Stimulated activated CD4-positive, alpha-beta T cell treated with anti-CD3 and anti-CD28 coated beads, Interleukin-12 subunit alpha, Interleukin-12 subunit beta, amount 100 ng/mL, for 4 hours (primary cell): ENCODE results near the gene JAKMIP3.
"Not testable (repeated sequence)": the region's sequence is repeated elsewhere in the genome, so short reads cannot be mapped to it uniquely, and the experiment has no call there.

Experiments
- DNase-seq: peaks from one replicate; pipeline ENCODE4 v3.0.0-alpha.2; 2020

JAKMIP3 gene

DNA sequence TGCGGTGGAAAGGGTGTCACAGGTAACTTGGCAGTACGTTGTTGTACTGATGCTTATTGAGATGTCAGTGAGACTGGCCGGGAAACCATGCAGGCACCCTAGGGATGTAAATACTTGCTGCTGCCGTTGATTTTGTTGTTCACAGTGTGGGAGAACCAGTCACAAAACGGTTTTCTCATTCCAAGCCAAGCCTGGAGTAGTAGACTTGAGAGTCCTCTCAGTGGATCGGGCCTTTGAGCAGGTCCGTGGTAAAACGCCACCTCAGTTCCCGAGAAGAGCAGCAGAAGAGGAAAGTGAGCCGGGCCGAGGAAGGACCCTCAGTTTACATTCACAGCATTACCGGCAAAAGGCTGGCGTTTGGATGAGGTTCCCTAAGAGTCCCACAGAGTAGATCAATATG lies 1.1 kb downstream of the JAKMIP3 start:
- DNase-seq: no peak

- no peak for DNase-seq
These were observed 2.8 kb downstream of the JAKMIP3 start for GRCh38 chr10:132068431-132069121.

GRCh38 chr10:132069122-132069848 lies 3.5 kb downstream of the JAKMIP3 start:
- DNase-seq: no peak

GRCh38 chr10:132069849-132070182 lies 4.1 kb downstream of the JAKMIP3 start:
- DNase-seq: no peak

- no peak for DNase-seq
These were observed 5.0 kb downstream of the JAKMIP3 start for GRCh38 chr10:132070724-132071123.

DNA sequence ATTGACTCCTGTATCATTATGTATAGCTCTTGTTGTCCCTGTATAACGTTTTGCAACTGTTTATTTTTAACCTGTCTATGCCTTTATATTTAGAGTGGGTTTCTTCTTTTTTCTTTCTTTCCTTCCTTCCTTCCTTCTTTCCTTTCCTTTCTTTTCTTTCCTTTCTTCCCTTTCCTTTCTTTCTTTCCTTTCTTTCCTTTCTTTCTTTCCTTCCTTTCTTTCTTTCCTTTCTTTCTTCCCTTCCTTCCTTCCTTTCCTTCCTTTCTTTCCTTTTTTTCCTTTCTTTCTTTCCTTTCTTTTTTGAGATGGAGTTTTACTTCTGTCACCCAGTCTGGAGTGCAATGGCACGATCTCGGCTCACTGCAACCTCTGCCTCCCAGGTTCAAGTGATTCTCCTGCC lies 5.9 kb downstream of the JAKMIP3 start:
- DNase-seq: no peak

DNA sequence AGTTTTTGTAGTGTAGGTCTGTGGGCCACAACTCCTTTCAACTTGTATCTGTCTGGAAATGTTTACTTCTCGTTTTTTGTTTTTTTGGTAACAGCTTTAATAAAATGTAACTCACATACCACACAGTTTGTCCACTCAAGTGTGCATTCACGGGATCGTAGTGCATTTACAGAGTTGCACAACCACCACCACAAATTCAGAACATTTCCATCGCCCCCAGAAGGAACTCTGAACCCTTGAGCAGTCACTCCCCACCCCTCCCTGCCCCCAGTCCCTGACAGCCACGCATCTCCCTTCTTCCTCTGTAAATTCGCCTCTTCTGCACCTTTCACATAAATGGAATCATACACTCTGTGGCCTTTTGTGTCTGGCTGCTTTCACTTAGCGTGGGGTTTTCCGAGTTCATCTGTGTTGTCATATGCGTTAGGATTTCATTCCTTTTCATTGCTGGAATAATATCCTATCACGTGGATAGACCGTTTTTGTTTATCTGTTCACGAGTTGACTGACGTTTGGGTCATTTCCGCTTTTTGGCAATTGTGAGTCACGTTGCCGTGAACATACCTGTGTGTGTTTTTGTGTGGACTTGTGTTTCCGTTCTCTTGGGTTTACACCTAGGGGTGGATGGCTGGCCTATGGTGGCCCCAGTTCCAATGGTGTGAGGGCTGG lies 10.3 kb downstream of the JAKMIP3 start:
- no peak for DNase-seq

DNA sequence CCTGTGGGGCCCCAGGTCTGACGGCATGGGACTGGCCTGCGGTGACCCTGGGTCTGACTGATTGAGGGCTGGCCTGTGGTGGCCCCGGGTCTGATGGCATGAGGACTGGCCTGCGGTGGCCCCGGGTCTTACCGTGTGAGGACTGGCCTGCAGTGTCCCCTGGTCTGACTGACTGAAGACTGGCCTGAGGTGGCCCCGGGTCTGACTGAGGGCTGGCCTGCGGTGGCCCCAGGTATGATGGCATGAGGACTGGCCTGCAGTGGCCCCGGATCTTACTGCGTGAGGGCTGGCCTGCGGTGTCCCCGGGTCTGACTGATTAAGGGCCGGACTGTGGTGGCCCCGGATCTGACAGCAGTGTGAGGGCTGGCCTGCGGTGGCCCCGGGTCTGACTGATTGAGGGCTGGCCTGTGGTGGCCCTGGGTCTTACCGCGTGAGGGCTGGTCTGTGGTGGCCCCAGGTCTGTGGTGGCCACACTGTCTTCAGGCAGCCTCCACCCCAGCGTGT lies 10.9 kb downstream of the JAKMIP3 start:
- DNase-seq: no peak

DNA sequence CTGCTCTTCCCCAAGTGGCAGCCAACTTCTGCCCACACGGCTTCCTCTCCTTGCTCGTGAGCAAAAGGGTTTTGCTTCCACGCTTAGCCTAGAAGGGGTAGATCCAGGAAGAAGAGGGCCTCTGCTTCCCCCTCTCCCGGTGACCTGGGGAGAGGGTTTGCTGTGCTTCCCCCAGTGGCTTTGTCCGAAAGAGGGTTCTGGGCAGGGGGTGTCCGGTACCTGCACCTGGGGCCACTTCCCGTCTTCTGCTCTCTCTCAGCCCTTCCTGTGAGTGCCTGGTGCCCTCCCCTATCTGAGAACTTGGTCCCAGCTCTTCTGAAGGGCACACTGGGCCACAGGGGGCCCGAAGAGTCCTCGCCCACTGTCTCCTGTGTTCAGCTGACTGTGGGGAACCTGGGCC lies 11.3 kb downstream of the JAKMIP3 start:
- no peak for DNase-seq

DNA sequence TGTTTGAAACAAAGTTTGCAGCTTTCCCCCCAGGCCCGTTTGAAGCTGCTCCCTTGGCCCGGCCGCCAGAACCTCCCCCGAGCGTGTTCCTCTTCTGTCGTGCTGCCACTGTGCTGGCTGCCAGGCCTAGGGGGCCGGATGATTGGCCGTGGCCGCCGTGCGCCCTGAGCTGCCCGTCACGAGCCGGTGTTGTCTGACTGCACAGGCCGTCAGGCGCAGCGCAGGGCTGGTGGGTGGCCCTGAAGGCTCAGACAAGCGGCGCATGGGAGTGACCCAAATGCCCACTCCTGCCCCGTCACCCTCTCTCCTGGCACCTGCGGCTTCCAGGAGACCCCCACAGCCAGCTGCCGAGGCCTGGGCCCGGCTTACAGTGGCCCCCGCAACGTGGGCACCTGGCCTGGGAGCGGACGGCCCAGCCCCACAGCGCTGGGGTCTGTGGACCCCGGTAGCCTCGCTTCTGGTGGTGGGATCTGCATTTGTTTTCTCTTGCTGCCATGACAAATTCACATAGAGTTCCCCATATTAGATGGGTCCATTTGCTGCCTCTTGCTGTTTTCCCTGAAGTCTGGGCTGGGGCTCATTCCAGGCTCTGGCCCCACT lies 13.1 kb downstream of the JAKMIP3 start:
- no peak for DNase-seq

DNA sequence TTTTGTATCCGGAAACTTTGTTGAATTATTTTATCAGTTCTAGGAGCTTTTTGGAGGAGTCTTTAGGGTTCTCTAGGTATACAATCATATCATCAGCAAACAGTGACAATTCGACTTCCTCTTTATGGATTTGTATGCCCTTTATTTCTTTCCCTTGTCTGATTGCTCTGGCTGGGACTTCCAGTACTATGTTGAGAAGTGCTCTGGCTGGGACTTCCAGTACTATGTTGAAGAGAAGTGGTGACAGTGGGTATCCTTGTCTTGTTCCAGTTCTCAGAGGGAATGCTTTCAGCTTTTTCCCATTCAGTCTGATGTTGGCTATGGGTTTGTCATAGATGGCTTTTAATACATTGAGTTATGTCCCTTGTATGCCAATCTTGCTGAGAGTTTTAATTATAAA lies 18.6 kb downstream of the JAKMIP3 start:
- not testable (repeated sequence) for DNase-seq

- not testable (repeated sequence) for DNase-seq
These were observed 27.5 kb downstream of the JAKMIP3 start for GRCh38 chr10:132093236-132093635.

DNA sequence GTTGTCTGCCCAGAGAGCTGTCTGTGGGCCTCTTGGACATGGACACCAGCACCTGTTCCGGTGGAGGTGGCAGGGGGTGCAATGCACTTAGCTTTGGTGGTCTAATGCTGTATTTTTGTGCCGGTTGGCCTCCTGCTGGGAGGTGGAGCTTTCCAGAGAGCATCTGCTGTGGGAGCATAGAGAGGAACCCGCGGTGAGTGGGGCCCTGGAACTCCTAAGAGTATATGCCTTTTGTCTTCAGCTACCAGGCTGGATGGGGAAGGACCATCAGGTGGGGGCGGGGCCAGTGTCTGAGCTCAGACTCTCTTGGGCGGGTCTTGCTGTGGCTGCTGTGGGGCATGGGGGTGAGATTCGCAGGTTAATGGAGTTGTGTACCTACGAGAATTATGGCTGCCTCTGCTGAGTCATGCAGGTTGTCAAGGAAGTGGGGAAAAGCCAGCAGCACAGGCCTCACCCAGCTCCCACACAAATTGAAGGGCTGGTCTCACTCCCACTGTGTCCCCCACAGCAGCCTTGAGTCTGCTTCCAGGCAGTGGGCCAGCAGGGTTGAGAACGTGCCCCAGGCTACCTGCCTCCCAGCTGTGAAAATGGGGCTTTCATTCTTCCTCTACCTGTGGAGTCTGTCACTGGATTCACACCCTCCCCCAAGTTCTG lies 29.0 kb downstream of the JAKMIP3 start:
- DNase-seq: no peak

GRCh38 chr10:132095403-132096113 lies 29.8 kb downstream of the JAKMIP3 start:
- no peak for DNase-seq

DNA sequence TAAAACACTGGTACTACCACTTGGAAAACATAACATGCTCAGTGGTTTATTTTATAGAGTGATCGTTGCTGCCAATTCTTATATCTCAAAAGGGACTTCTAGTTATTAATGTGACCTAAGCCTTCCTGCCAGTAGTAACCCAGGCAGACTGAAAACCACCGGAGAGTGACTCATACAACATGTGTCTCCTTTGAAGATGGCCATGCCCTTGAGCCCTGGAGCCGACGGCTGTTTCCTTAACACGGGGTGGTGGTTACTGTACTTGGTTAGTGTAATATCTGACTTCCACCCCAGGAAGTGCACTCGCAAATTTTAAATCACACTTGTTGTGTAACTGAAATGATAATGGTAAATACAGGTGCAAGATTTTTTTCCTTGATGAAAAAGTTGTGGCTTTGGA lies 30.5 kb downstream of the JAKMIP3 start:
- no peak for DNase-seq

- no peak for DNase-seq
These were observed 31.2 kb downstream of the JAKMIP3 start for GRCh38 chr10:132096863-132097478.

DNA sequence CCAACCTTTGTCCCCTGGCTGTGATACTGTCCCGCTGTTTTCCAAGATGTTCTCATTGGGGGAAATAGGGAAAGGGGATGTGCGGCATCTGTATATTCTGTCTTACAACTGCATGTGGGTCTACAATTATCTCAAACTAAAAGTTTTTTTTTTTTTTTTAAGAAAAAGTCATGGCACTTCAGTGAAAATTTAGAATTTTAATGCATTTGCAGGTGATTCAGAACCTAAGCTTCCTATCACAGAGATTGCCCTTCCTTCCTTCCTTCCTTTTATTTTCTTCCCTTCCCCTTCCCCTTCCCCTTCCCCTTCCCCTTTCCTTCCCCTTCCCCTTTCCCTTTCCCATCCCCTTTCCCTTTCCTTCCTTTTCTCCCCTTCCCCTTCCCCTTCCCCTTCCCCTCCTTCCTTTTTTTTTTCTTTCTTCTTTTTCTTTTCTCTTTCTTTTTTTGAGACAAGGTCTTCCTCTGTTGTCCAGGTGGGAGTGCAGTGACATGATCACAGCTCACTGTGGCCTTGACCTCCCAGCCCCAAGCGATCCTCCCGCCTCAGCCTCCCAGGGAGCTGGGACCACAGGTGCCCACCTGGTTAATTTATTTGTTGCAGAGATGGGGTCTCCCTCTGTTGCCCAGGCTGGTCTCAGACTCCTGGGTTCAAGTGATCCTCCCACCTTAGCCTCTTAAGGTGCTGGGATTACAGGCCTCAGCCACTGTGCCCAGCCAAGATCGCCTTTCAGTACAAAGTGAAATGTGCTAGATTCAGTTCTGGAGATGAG lies 32.0 kb downstream of the JAKMIP3 start:
- DNase-seq: no peak

DNA sequence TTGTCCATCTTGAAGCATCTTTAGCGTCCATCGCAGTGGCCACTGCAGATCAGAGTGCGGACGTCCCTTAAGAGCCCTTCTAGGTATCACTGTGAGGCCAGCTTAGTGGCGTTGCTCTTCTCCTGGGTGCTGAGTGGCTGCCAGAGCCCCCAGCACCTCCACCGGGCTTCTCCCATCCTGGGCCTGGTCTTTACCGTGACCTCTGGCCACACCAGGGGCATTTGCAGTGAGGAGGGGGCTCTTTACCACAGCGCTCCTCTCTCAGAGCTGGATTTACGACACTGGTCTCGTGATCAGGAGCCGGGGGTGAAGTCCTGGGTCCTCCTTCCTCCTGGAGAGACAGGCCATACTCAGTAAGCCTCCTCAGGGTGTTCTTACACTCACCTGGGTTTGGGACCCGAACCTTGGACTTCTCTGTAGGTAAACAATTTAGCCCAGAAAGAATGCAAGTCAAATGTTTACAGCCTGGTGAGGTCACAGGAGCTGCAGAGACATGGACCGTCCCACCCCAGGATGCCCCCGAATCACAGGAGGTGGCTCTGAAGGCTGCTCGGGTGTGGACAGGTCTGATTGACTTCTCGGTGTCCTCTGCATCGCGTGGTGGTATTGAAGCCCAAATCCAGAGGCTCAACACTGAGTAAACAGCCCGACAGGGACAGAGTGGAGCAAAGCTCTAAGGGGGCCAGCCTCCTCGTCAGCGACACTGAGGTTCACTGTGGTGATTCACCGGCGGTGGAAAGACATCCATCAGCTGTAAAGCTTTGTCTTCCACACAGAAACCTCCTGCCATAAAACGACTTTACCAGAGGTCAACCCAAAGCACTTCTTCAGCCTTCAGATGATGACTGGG lies 33.0 kb downstream of the JAKMIP3 start:
- no peak for DNase-seq

- DNase-seq: no peak
These were observed 33.8 kb downstream of the JAKMIP3 start for GRCh38 chr10:132099389-132100090.
